Skeletal muscle tissue (tissue), 4 donors: Measurements from ENCODE around the gene STXBP2. TPM values are rescaled to one million over a fixed set of nuclear protein-coding genes. Genes with fewer than 3 reads are reported as not detected.

Experiments used
- H3K27ac ChIP-seq: one replicate; pipeline ENCODE4 v1.7.0; 2013; ENCODE audit warnings: mild to moderate bottlenecking, low read depth, low read length, inconsistent platforms
- H3K27me3 ChIP-seq, 3 donors: one replicate each; pipeline ENCODE4 v1.7.0; 2013; ENCODE audit warnings: low read length in 3 of 3; ENCODE audit not compliant: control insufficient read depth in 3 of 3, insufficient read depth in 3 of 3
- H3K36me3 ChIP-seq, 3 donors: one replicate each; pipeline ENCODE4 v1.7.0; 2013; ENCODE audit warnings: low read length in 3 of 3; ENCODE audit not compliant: control insufficient read depth in 3 of 3, insufficient read depth in 3 of 3
- H3K4me1 ChIP-seq, 3 donors: one replicate each; pipeline ENCODE4 v1.7.0; 2013; ENCODE audit warnings: low read length in 3 of 3, mild to moderate bottlenecking in 3 of 3; ENCODE audit not compliant: control insufficient read depth in 3 of 3, insufficient read depth in 3 of 3
- H3K4me3 ChIP-seq, 3 donors: one replicate each; pipeline ENCODE4 v1.7.0; 2013; ENCODE audit warnings: low read length in 3 of 3
- H3K9ac ChIP-seq, 3 donors: one replicate each; pipeline ENCODE4 v1.7.0; 2013; ENCODE audit warnings: low read length in 3 of 3, mild to moderate bottlenecking in 3 of 3, moderate library complexity in 2 of 3, low read depth in 1 of 3
- H3K9me3 ChIP-seq, 3 donors: one replicate each; pipeline ENCODE4 v1.7.0; 2013; ENCODE audit warnings: low read length in 3 of 3; ENCODE audit not compliant: control insufficient read depth in 3 of 3
- total RNA-seq: library from RNA; depleted of rRNA; stranded (reverse); fragments of >200 nt; gene quantifications from one replicate; pipeline ENCODE4 v1.2.3, GENCODE V29; 2014
- donor health status: Osteomylitis.

STXBP2 gene
- total RNA-seq, 1 donor from 2014 or later: 2.6 TPM

DNA sequence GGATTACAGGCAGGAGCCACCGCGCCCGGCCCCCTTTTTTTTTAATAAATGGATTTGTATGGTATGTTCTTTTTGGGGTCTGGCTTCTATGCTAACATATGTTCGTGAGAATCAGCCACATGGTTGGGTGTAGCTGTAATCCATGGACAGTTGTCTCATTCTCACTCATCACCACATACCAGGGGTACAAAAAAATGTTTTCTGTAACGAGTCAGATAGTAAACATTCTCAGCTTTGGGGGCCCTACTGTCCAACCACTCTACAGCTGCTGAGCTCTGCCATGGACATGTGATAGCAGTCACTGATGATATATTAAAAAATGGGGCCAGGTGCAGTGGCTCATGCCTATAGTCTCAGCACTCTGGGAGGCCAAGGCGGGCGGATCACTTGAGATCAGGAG lies 26.8 kb downstream of the STXBP2 start:
- no peaks in the 10 kb centered on the region for H3K4me1 ChIP-seq
- no peak overlapping the region for H3K4me3 ChIP-seq
- H3K9me3 ChIP-seq: no peaks in the 10 kb centered on the region
- H3K36me3 ChIP-seq: no peaks in the 10 kb centered on the region
- no peak overlapping the region for H3K27ac ChIP-seq
- H3K27me3 ChIP-seq: peaks cover 2 to 13% (median 7%) of the 10 kb centered on the region in 3 donors
- no peak overlapping the region for H3K9ac ChIP-seq

DNA sequence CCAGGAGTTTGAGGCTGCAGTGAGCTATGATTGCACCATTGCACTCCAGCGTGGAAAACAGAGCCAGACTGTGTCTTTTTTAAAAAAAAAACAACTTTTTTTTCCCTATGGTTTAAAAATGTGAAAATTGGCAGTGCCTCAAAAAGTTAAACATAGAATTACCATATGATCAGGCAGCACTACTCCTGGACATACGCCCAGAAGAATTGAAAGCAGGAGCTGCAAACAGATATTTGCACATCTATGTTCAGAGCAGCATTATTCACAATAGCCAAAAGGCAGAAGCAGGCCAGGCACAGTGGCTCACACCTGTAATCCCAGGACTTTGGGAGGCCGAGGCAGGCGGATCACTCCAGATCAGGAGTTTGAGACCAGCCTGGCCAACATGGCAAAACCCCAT lies 28.2 kb downstream of the STXBP2 start:
- H3K27ac ChIP-seq: no peak overlapping the region
- H3K36me3 ChIP-seq: no peaks in the 10 kb centered on the region
- no peaks in the 10 kb centered on the region for H3K4me1 ChIP-seq
- no peak overlapping the region for H3K4me3 ChIP-seq
- H3K27me3 ChIP-seq: peaks cover 13 to 23% (median 18%) of the 10 kb centered on the region in 3 donors
- H3K9me3 ChIP-seq: no peaks in the 10 kb centered on the region
- no peak overlapping the region for H3K9ac ChIP-seq

DNA sequence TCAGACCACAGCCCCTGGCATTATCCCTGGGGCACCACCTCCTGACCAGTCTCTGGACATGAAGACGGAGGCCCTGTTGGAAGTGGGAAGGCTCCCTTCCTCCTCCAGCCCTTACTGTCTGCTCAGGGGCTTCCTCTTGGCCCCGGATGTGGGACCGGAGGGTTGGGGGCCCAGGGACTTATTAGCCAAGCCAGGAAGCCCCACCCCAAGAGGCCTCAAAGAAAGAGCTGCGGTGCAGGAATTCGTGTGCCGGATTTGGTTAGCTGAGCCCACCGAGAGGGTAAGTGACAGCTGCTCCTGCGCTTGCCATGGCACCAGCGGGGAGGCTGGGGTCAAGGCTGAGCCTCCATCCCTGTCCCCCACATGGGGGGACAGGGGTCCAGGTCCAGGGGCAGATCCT lies 31.9 kb downstream of the STXBP2 start, which contains the start of gene RETN:
Gene RETN (plus strand): TSS at position 208 of the 400 bp plus-strand sequence. CDS start 278 bp downstream, outside the sequence.
- no peak within 1 kb of the TSS for H3K4me3 ChIP-seq
- H3K27ac ChIP-seq: no peak within 1 kb of the TSS
- no peaks in the 10 kb centered on the region for H3K36me3 ChIP-seq
- no peak within 1 kb of the TSS for H3K9ac ChIP-seq
- H3K27me3 ChIP-seq: peaks cover 23 to 33% (median 26%) of the 10 kb centered on the region in 3 donors
- no peaks in the 10 kb centered on the region for H3K9me3 ChIP-seq
- H3K4me1 ChIP-seq: no peaks in the 10 kb centered on the region

GRCh38 chr19:7669641-7670040 lies 32.7 kb downstream of the STXBP2 start:
- Histone ChIP-seq H3K36me3 (no peaks in the 10 kb centered on the region), H3K27ac (no peak overlapping the region), H3K27me3 (peaks cover 18 to 33% (median 26%) of the 10 kb centered on the region in 3 donors), H3K9me3 (no peaks in the 10 kb centered on the region), H3K4me3 (no peak overlapping the region), H3K4me1 (no peaks in the 10 kb centered on the region), H3K9ac (no peak overlapping the region)

DNA sequence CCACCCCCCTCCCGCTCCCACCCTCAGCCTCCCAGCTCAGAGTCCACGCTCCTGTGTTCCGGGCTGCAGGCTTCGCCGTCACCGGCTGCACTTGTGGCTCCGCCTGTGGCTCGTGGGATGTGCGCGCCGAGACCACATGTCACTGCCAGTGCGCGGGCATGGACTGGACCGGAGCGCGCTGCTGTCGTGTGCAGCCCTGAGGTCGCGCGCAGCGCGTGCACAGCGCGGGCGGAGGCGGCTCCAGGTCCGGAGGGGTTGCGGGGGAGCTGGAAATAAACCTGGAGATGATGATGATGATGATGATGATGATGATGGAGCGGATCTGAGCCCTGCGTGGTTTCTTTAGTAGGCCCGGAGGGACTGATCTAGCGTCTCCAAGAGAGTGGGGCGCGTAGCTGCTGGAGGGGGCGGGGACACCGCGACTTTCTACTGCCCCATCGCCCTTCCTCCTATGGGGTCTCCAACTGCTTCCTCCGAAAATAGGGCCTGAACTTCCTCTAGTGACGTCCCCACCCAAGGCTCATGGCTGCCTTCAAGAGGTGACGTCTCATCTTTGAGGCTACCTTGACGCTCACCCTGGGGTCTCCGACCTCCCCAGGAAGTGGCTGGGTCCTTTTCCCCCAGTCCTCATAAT lies 33.4 kb downstream of the STXBP2 start:
- no peaks in the 10 kb centered on the region for H3K4me1 ChIP-seq
- no peak overlapping the region for H3K9ac ChIP-seq
- no peaks in the 10 kb centered on the region for H3K36me3 ChIP-seq
- peaks cover 18 to 33% (median 26%) of the 10 kb centered on the region in 3 donors for H3K27me3 ChIP-seq
- no peak overlapping the region for H3K27ac ChIP-seq
- no peaks in the 10 kb centered on the region for H3K9me3 ChIP-seq
- H3K4me3 ChIP-seq: no peak overlapping the region

DNA sequence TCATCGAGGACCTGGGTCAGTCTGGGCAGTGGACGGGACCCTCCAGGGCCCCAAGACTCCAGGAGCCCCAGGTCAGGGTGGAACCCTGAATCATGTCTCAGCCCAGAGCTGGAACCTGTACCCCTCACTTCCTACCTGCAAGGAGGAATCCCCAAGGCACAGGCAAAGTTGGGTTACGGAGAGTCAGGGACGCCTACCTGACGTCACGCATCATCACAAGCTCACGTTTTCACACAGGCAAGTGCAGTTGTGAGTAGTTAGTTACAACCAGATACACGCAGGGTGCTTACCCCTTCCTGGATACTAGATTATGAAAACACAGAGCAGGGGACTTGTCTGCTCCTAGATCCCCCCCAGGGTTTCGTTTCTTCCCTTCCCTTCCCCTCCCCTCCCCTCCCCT lies 33.9 kb downstream of the STXBP2 start:
- Histone ChIP-seq H3K36me3 (no peaks in the 10 kb centered on the region), H3K9ac (no peak overlapping the region), H3K4me3 (no peak overlapping the region), H3K27ac (no peak overlapping the region), H3K27me3 (peaks cover 20 to 34% (median 26%) of the 10 kb centered on the region in 3 donors), H3K9me3 (no peaks in the 10 kb centered on the region), H3K4me1 (no peaks in the 10 kb centered on the region)

DNA sequence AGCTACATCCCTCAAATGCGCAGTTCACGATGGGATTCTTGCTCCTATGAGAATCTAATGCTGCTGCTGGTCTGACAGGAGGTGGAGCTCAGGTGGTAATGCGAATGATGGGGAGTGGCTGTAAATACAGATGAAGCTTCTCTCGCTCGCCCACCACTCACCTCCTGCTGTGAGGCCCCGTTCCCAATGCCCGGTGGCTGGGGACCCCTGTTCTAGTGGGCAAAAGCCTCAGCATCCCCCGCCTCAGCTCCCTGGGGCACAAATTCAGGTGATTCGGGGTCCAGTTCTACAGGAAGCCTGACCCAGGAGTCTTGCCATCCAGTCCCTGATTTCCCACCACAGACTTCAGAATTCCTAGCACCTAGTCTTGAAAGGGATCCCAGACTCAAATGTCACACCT lies 35.6 kb downstream of the STXBP2 start:
- peaks cover 23 to 44% (median 35%) of the 10 kb centered on the region in 3 donors for H3K27me3 ChIP-seq

DNA sequence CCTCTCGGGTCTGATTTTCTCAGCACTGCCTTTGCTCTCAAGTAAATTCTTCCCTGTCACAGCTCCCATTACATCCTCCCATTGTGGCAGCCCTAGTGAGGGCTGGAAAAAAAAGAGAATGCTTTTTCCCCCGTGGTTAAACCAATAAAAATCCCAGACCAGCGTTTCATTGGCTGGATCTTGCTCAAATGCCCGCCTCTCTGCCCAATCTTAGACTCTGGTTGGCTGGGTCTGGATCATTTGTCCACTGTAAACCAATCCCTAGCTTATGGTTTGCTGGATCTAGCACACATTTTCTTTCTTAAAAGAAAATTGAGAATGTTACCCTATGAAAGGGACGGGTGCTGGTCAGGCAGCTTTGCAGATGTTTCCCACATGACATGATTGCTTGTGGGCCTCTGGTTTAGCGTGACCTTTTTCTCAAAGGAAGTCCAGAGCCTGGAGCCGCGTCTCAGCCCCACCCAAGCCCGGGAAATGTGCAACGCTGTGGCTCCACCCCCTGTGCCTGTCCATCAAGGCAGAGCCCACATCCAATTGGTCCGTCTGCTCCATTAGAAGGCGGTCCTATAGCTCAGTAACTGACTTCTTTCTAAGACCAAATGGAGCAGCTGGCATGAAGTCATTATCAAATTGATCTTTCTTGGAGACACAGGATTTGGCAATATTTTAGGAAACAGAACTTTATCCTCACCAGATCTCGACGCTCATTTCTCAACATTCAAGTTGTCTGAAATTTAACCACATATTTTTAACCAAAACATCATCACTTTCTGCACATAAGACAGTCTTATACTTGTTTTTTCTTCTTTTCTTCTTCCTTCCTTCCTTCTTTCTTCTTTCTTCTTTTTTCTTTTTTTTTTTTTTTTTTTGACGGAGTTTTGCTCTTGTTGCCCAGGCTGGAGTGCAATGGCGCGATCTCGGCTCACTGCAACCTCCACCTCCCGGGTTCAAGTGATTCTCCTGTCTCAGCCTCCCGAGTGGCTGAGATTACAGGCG lies 37.4 kb downstream of the STXBP2 start:
- Histone ChIP-seq H3K4me1 (peaks cover 0 to 3% (median 0%) of the 10 kb centered on the region in 3 donors), H3K9ac (no peak overlapping the region), H3K9me3 (no peaks in the 10 kb centered on the region), H3K27ac (no peak overlapping the region), H3K4me3 (no peak overlapping the region), H3K36me3 (no peaks in the 10 kb centered on the region), H3K27me3 (peaks cover 22 to 50% (median 33%) of the 10 kb centered on the region in 3 donors)

More for the DNA sequence above, 35.6 kb downstream of the STXBP2 start:
- Histone ChIP-seq H3K4me1 (no peaks in the 10 kb centered on the region), H3K9ac (no peak overlapping the region), H3K9me3 (no peaks in the 10 kb centered on the region), H3K4me3 (no peak overlapping the region), H3K36me3 (no peaks in the 10 kb centered on the region), H3K27ac (no peak overlapping the region)

GRCh38 chr19:7676376-7676775 lies 39.5 kb downstream of the STXBP2 start:
- Histone ChIP-seq H3K4me1 (peaks cover 7 to 17% (median 12%) of the 10 kb centered on the region in 3 donors), H3K9me3 (no peaks in the 10 kb centered on the region), H3K9ac (no peak overlapping the region), H3K4me3 (no peak overlapping the region), H3K27me3 (peaks cover 9 to 40% (median 23%) of the 10 kb centered on the region in 3 donors), H3K27ac (no peak overlapping the region), H3K36me3 (no peaks in the 10 kb centered on the region)

GRCh38 chr19:7676854-7677253 lies 39.9 kb downstream of the STXBP2 start, which contains the start of gene MCEMP1:
Gene MCEMP1 (plus strand): TSS chr19:7677090. CDS start chr19:7677121, 31 bp downstream.
- Histone ChIP-seq H3K9ac (no peak within 1 kb of the TSS), H3K4me1 (peaks cover 11 to 22% (median 17%) of the 10 kb centered on the region in 3 donors), H3K4me3 (no peak within 1 kb of the TSS), H3K36me3 (no peaks in the 10 kb centered on the region), H3K27ac (no peak within 1 kb of the TSS), H3K27me3 (peaks cover 9 to 38% (median 21%) of the 10 kb centered on the region in 3 donors), H3K9me3 (no peaks in the 10 kb centered on the region)
